NCI-H2227 treated with DMSO at 0.1 percent for 48 hours (cell line): ENCODE results near the gene TAC4.

Source experiments
- DNase-seq: peaks from one replicate; lab custom pipeline; 2025; lab: John Stamatoyannopoulos, UW

Gene TAC4

GRCh38 chr17:49809056-49809455, 38.8 kb downstream of the TAC4 start:
- DNase-seq, result no peak

GRCh38 chr17:49798738-49799137, 49.1 kb downstream of the TAC4 start:
- no peak for DNase-seq

- no peak for DNase-seq
Measured at GRCh38 chr17:49798182-49798581, 49.7 kb downstream of the TAC4 start.

GRCh38 chr17:49795372-49795771, 52.5 kb downstream of the TAC4 start:
- DNase-seq, result no peak

GRCh38 chr17:49793309-49793708, 54.6 kb downstream of the TAC4 start:
- DNase-seq, result no peak

GRCh38 chr17:49789243-49789578, 58.7 kb downstream of the TAC4 start:
- DNase-seq, result no peak

- peak; percentile 99 for DNase-seq
Measured at GRCh38 chr17:49788478-49789242, 59.2 kb downstream of the TAC4 start, which contains the start of gene KAT7. Gene KAT7, plus strand, starts transcription at chr17:49788681. Its CDS starts 154 bp downstream, at chr17:49788835.
